Astrocyte of the cerebellum (primary cell): ENCODE results near the gene MLN.

Experiments used
- DNase-seq: peaks from one replicate; pipeline ENCODE4 v3.0.0-alpha.2; 2011; ENCODE audit warnings: low read depth
- H3K4me3 ChIP-seq: 2 replicates; pipeline ENCODE4 v1.5.1; 2011; ENCODE audit warnings: mild to moderate bottlenecking, low read depth, low read length, moderate library complexity
- CTCF ChIP-seq: IDR thresholded peaks from 2 replicates; pipeline ENCODE4 v1.5.1; 2012; ENCODE audit warnings: low read length, low read depth, moderate library complexity, mild to moderate bottlenecking; ENCODE audit errors: missing control alignments
- in situ Hi-C: cut with HindIII; loops from 2 replicates; pipeline ENCODE4 v1.10.0; 2017; ENCODE audit warnings: low sequenced_read_pairs

The MLN gene

GRCh38 chr6:33798343-33798848, 5.4 kb downstream of the MLN start:
- in situ Hi-C loops = no loop called here
- DNase-seq = no peak
- no peak for TF ChIP-seq CTCF
- H3K4me3 ChIP-seq = no peak overlapping the region

GRCh38 chr6:33797626-33798342, 6.0 kb downstream of the MLN start:
- H3K4me3 ChIP-seq = no peak overlapping the region
- in situ Hi-C loops = no loop called here
- no peak for TF ChIP-seq CTCF
- DNase-seq = no peak

- no peak for DNase-seq
- in situ Hi-C loops = no loop called here
- no peak overlapping the region for H3K4me3 ChIP-seq
- TF ChIP-seq CTCF = no peak
Measured at GRCh38 chr6:33794910-33795623, 8.7 kb downstream of the MLN start.

GRCh38 chr6:33792981-33793380, 10.8 kb downstream of the MLN start:
- DNase-seq = no peak
- no peak for TF ChIP-seq CTCF
- H3K4me3 ChIP-seq = no peak overlapping the region
- in situ Hi-C loops = no loop called here

GRCh38 chr6:33791620-33792019, 12.2 kb downstream of the MLN start:
- no peak overlapping the region for H3K4me3 ChIP-seq
- DNase-seq = no peak
- in situ Hi-C loops = no loop called here
- TF ChIP-seq CTCF = no peak

- no peak overlapping the region for H3K4me3 ChIP-seq
- DNase-seq = no peak
- TF ChIP-seq CTCF = no peak
- in situ Hi-C loops = no loop called here
Measured at GRCh38 chr6:33790910-33791309, 12.9 kb downstream of the MLN start.
